WTC11 (cell line): ENCODE data around the gene GPC5. TPM values are rescaled to one million over a fixed set of nuclear protein-coding genes. Genes with fewer than 3 reads are reported as not detected.

Experiments used
- ATAC-seq: fragments of 200-7000 bp; cut with Tn5 transposase; 2 replicates; pipeline ENCODE4 v1.10.0; 2021; ENCODE audit warnings: mild to moderate bottlenecking, moderate library complexity
- CTCF ChIA-PET: fragments of 300-600 bp; sonication (Branson Sonifier 250); formaldehyde crosslinking; loops from one replicate; lab custom pipeline; 2021; ENCODE audit warnings: antibody characterized with exemption; lab: Charles Lee
- POLR2A ChIA-PET: fragments of 350-600 bp; sonication (Branson Sonifier 250); formaldehyde crosslinking; loops from one replicate; lab custom pipeline; 2021; ENCODE audit warnings: antibody characterized with exemption; lab: Charles Lee
- DNase-seq: peaks from one replicate; pipeline ENCODE4 v3.0.0; 2021; ENCODE audit warnings: low spot score
- H3K27ac Mint-ChIP-seq: 2 replicates; pipeline ENCODE4 v1.8.0; 2021; ENCODE audit warnings: mixed read lengths
- H3K27me3 Mint-ChIP-seq: 2 replicates; pipeline ENCODE4 v1.8.0; 2021; ENCODE audit warnings: low read depth, mild to moderate bottlenecking, moderate library complexity, mixed read lengths
- H3K36me3 Mint-ChIP-seq: 2 replicates; pipeline ENCODE4 v1.8.0; 2021; ENCODE audit warnings: mixed read lengths
- H3K4me1 Mint-ChIP-seq: 2 replicates; pipeline ENCODE4 v1.8.0; 2022; ENCODE audit warnings: mixed read lengths
- H3K4me3 Mint-ChIP-seq: 2 replicates; pipeline ENCODE4 v1.8.0; 2021; ENCODE audit warnings: mild to moderate bottlenecking, moderate library complexity, mixed read lengths
- H3K9me3 Mint-ChIP-seq: 2 replicates; pipeline ENCODE4 v1.8.0; 2021; ENCODE audit warnings: mixed read lengths
- ATF1 ChIP-seq: sonication (generic); formaldehyde crosslinking; IDR thresholded peaks from 2 replicates; pipeline ENCODE4 v1.8.1; 2023; ENCODE audit warnings: mild to moderate bottlenecking, moderate library complexity, missing genetic modification reagents
- ATF2 ChIP-seq: sonication (generic); formaldehyde crosslinking; IDR thresholded peaks from 2 replicates; pipeline ENCODE4 v1.8.1; 2022; ENCODE audit warnings: low read depth, missing genetic modification reagents, borderline replicate concordance
- ATF3 ChIP-seq: sonication (generic); formaldehyde crosslinking; conservative IDR thresholded peaks from 2 replicates; pipeline ENCODE4 v1.8.1; 2022; ENCODE audit warnings: mild to moderate bottlenecking, missing genetic modification reagents
- E2F1 ChIP-seq: sonication (generic); formaldehyde crosslinking; IDR thresholded peaks from 2 replicates; pipeline ENCODE4 v1.8.0; 2022; ENCODE audit warnings: mild to moderate bottlenecking, missing genetic modification reagents
- E2F4 ChIP-seq: sonication (generic); formaldehyde crosslinking; IDR thresholded peaks from 2 replicates; pipeline ENCODE4 v1.8.1; 2022; ENCODE audit warnings: low read depth, mild to moderate bottlenecking, moderate library complexity, missing genetic modification reagents, borderline replicate concordance
- EMX1 ChIP-seq: fragments of 250-450 bp; sonication (Bioruptor Pico); IDR thresholded peaks from 2 replicates; pipeline ENCODE4 v1.8.0; 2021; ENCODE audit warnings: mild to moderate bottlenecking
- GABPB1 ChIP-seq: sonication (generic); formaldehyde crosslinking; IDR thresholded peaks from 2 replicates; pipeline ENCODE4 v1.8.1; 2023; ENCODE audit warnings: mild to moderate bottlenecking, missing genetic modification reagents
- NFE2L1 ChIP-seq: sonication (generic); formaldehyde crosslinking; IDR thresholded peaks from 2 replicates; pipeline ENCODE4 v1.8.1; 2023; ENCODE audit warnings: missing genetic modification reagents
- NR2C2 ChIP-seq: sonication (generic); formaldehyde crosslinking; IDR thresholded peaks from 2 replicates; pipeline ENCODE4 v1.8.0; 2022; ENCODE audit warnings: mild to moderate bottlenecking, missing genetic modification reagents
- NR3C1 ChIP-seq: sonication (generic); formaldehyde crosslinking; conservative IDR thresholded peaks from 2 replicates; pipeline ENCODE4 v1.8.1; 2023; ENCODE audit warnings: low read depth, mild to moderate bottlenecking, missing genetic modification reagents
- OVOL2 ChIP-seq: fragments of 250-450 bp; sonication (Bioruptor Pico); IDR thresholded peaks from 2 replicates; pipeline ENCODE4 v1.9.0; 2021; ENCODE audit warnings: mild to moderate bottlenecking, borderline replicate concordance
- SOX15 ChIP-seq: fragments of 250-450 bp; sonication (Bioruptor Pico); IDR thresholded peaks from 2 replicates; pipeline ENCODE4 v1.9.0; 2021; ENCODE audit warnings: mild to moderate bottlenecking
- TEAD4 ChIP-seq: sonication (generic); formaldehyde crosslinking; IDR thresholded peaks from 2 replicates; pipeline ENCODE4 v1.8.0; 2022; ENCODE audit warnings: mild to moderate bottlenecking, missing genetic modification reagents
- USF1 ChIP-seq: sonication (generic); formaldehyde crosslinking; IDR thresholded peaks from 2 replicates; pipeline ENCODE4 v1.8.0; 2022; ENCODE audit warnings: mild to moderate bottlenecking, missing genetic modification reagents
- ZBTB21 ChIP-seq: sonication (generic); formaldehyde crosslinking; IDR thresholded peaks from 2 replicates; pipeline ENCODE4 v1.8.1; 2023; ENCODE audit warnings: mild to moderate bottlenecking, missing genetic modification reagents, borderline replicate concordance
- ZNF138 ChIP-seq: sonication (generic); formaldehyde crosslinking; conservative IDR thresholded peaks from 2 replicates; pipeline ENCODE4 v1.8.1; 2022; ENCODE audit warnings: mild to moderate bottlenecking, moderate library complexity, missing genetic modification reagents
- ZNF423 ChIP-seq: fragments of 250-450 bp; sonication (Bioruptor Pico); IDR thresholded peaks from 2 replicates; pipeline ENCODE4 v2.1.2; 2022; ENCODE audit warnings: mild to moderate bottlenecking, moderate library complexity
- ZNF532 ChIP-seq: fragments of 250-450 bp; sonication (Bioruptor Pico); IDR thresholded peaks from 2 replicates; pipeline ENCODE4 v1.9.0; 2021; ENCODE audit warnings: mild to moderate bottlenecking, borderline replicate concordance
- total RNA-seq: library from RNA; stranded (reverse); gene quantifications from 3 replicates; pipeline ENCODE4 v1.2.3, GENCODE V29; 2021

Gene GPC5
- total RNA-seq, 1 experiment from 2014 or later: 0.46 TPM

GRCh38 chr13:91563799-91564198, 165.4 kb downstream of the GPC5 start (continued):
- TF ChIP-seq ATF3 (CRISPR knock-in tag) (no peak), GABPB1 (CRISPR knock-in tag) (no peak), ZNF423 (no peak)

- Mint-ChIP-seq H3K27me3 (no peaks in the 10 kb centered on the region), H3K9me3 (no peaks in the 10 kb centered on the region), H3K36me3 (no peaks in the 10 kb centered on the region), H3K4me1 (no peaks in the 10 kb centered on the region), H3K4me3 (no peak overlapping the region)
- DNase-seq (no peak), ATAC-seq (no peak)
- POLR2A ChIA-PET: no interaction called here
- CTCF ChIA-PET: no interaction called here
- no peak for TF ChIP-seq NFE2L1 (CRISPR knock-in tag)
- no peak for TF ChIP-seq EMX1 (CRISPR knock-in tag)
- no peak for TF ChIP-seq SOX15 (CRISPR knock-in tag)
- TF ChIP-seq, all 79 proteins: peak for 0
- H3K27ac Mint-ChIP-seq: no peak overlapping the region
Observed at GRCh38 chr13:91564396-91564795, 166.0 kb downstream of the GPC5 start.

GRCh38 chr13:91565296-91565695, 166.9 kb downstream of the GPC5 start:
- Mint-ChIP-seq H3K36me3 (no peaks in the 10 kb centered on the region), H3K4me3 (no peak overlapping the region), H3K27me3 (no peaks in the 10 kb centered on the region), H3K9me3 (no peaks in the 10 kb centered on the region), H3K4me1 (no peaks in the 10 kb centered on the region), H3K27ac (no peak overlapping the region)
- TF ChIP-seq OVOL2 (no peak), ZNF532 (no peak)
- CTCF ChIA-PET: no interaction called here
- POLR2A ChIA-PET: no interaction called here
- ATAC-seq (no peak), DNase-seq (no peak)

- no peak for ATAC-seq
- no peaks in the 10 kb centered on the region for H3K36me3 Mint-ChIP-seq
- DNase-seq: no peak
- H3K27ac Mint-ChIP-seq: no peak overlapping the region
- peaks cover 3% of the 10 kb centered on the region; the same call in 1 of the 2 replicates for H3K9me3 Mint-ChIP-seq
- H3K27me3 Mint-ChIP-seq: no peaks in the 10 kb centered on the region
- ChIA-PET CTCF (no interaction called here), POLR2A (no interaction called here)
- no peaks in the 10 kb centered on the region for H3K4me1 Mint-ChIP-seq
- H3K4me3 Mint-ChIP-seq: no peak overlapping the region
- TF ChIP-seq E2F4 (CRISPR knock-in tag) (no peak), NR3C1 (CRISPR knock-in tag) (no peak), OVOL2 (no peak), USF1 (CRISPR knock-in tag) (no peak), E2F1 (CRISPR knock-in tag) (no peak), TEAD4 (CRISPR knock-in tag) (no peak), ATF1 (CRISPR knock-in tag) (no peak), NR2C2 (CRISPR knock-in tag) (no peak), ATF2 (CRISPR knock-in tag) (no peak), ZNF138 (CRISPR knock-in tag) (no peak), ZBTB21 (CRISPR knock-in tag) (no peak)
Observed at GRCh38 chr13:91567485-91568207, 169.2 kb downstream of the GPC5 start.
